Stimulated activated CD4-positive, alpha-beta T cell treated with anti-CD3 and anti-CD28 coated beads, Interleukin-4, amount 100 ng/mL, for 48 hours (primary cell): Measurements from ENCODE around the gene ANKRD33B.

Experiments used
- DNase-seq, 2 donors: peaks; one replicate each; pipeline ENCODE4 v3.0.0-alpha.2; 2020; ENCODE audit warnings: low read depth in 2 of 2

The ANKRD33B gene

DNA sequence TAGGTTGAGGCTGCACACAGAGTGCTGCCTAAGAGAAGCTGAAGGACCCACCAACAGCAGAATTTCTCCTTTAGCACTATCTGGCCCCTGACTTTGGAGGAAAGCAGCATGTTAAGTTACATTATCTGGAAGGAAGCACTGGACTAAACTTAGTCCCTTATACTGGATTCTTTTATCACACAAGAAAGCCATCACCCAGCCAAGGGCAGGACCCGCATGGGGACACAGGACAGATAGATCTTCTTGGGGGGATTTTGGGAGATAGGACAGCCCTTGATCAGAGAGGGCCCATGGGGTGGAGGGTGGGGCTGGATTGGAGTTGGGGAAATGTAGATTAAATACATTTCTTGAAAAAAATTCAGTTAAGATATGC, 14.4 kb downstream of the ANKRD33B start:
- no peak for DNase-seq

DNA sequence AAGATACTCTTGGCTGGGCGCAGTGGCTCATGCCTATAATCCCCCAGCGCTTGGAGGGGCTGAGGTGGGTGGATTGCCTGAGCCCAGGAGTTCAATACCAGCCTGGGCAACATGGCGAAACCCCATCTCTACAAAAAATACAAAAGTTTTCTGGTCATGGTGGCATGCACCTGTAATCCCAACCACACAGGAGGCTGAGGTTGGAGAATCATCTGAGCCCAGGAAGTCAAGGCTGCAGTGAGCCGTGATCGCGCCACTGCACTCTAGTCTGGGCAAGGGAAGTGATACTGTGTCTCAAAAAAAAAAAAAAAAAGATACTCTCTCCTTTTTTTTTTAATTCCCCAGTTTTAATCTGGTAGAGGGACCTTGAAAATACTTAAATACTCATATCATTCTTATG, 15.0 kb downstream of the ANKRD33B start:
- DNase-seq: no peak

GRCh38 chr5:10579536-10580521, 16.0 kb downstream of the ANKRD33B start:
- DNase-seq: no peak

GRCh38 chr5:10580531-10581423, 16.9 kb downstream of the ANKRD33B start:
- DNase-seq: no peak

DNA sequence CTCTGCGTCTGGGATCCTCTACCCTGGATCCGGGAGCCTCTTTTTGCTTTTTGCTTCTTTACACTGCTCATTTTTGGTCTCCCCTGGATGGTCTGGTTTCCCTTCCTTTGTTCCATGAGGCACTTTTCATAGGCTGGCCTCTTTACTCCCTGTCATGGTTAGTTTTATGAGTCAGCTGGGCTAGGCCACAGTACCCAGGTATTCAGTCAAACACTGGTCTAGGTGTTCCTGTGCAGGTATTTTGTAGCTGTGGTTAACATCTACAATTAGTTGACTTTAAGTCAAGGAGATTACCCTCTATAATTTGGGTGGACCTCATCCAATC, 17.5 kb downstream of the ANKRD33B start:
- no peak for DNase-seq

DNA sequence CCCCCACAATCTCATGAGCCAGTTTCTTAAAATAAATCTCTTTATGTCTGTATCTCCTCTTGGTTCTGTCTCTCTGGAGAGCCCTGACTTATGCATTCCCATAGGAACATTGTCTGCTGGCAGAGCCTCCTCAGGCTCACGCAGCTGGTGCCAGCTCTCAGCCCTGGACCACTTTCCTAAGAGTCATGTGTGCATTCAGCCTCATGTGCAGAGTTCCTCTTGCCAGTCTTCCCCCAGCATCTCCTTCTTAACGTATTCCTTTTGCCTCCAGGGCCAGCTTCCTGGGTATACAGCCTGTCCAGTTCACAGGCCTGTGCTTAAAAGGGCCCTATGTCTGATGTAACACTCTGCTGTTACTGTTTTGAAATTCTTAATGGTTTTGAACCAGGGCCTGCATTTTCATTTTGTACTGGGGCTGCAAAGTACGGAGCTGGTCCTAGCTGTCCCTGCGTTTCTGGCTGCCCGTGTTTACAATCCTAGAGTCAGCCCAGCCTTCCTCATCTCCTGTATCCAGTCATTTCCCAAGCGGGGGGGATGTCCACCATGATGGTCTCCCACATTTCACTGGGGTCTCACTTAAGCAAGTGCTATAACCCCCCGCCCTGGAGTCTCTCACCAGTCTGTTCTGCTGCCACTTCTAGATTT, 18.1 kb downstream of the ANKRD33B start:
- DNase-seq: no peak

- DNase-seq: no peak
These were observed 18.6 kb downstream of the ANKRD33B start for GRCh38 chr5:10582512-10582897.

DNA sequence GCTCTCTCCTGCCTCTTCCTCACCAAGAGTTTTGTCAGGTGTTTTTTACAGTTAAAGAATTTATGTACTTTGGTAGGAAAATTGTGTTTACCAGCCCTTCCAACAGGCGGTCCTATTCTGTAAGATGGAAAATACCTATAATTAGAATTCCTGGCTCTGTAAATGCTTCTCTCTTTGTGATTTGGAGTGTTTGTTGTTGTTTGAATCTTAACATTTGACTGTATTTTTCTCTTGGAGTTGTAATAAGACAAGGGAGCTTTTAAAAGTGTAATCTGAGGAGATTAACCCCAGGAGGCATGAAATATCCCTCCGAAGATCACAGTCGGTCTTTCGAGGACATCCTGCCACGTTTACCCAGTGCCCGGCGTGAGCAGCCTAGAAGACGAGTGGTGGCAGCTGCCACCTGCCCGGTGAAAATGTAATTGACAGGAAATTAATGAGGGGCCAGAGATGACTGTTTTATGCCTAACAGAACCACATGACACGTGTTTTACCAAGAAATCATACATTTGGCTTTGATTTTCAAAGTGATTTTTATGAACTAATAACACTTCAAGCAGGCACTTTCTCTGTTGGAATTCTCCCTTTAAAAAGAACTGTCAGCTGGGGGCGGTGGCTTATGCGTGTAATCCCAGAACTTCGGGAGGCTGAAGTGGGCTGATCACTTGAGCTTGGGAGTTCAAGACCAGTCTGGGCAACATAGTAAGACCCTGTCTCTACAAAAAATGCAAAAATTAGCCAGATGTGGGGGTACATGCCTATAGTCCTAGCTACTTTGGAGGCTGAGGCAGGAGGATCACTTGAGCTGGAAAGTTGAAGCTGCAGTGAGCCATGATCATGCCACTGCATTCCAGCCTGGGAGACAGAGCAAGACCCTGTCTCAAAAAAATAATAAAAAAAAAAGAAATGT, 20.0 kb downstream of the ANKRD33B start:
- no peak for DNase-seq

GRCh38 chr5:10584714-10585517, 21.0 kb downstream of the ANKRD33B start:
- no peak for DNase-seq

DNA sequence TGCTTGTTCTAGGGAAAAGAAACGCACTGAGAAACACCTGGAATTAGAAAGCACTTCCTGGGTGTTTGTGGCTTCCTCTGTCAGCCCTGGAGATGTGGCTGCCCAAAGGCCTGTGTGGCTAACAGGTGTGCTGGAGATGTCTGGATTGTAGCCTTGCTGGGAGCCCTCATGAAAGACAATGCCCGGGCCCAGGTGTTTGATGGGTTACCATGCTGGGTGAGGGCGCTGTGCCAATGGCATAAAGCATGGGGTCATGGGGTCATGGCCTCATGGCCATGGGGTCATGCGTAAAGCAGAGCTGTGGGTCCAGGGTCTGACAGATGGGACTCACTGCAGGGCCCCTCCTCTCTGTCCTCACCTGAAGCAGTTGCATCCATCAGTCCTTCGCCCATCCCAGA, 21.6 kb downstream of the ANKRD33B start:
- DNase-seq: no peak

- DNase-seq: no peak
These were observed 22.1 kb downstream of the ANKRD33B start for GRCh38 chr5:10586008-10586407.

DNA sequence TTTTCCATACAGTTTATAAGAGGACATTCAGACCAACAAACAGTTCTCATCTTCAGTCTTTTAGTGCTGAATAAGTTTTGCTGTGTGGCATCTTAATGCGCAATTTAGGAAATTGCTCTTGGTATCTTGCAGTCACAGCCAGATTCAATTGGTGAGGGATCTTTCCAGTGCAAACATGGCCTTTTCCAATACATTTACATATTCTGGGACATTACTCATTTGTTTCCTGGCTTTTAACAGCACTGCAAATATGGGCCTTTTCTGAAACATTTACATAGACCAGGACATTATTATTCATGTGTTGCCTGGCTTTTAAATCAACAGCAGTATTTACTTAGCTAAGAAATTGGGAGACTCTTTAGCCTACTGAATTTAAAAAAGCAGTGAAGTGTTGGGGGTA, 22.7 kb downstream of the ANKRD33B start:
- no peak for DNase-seq

DNA sequence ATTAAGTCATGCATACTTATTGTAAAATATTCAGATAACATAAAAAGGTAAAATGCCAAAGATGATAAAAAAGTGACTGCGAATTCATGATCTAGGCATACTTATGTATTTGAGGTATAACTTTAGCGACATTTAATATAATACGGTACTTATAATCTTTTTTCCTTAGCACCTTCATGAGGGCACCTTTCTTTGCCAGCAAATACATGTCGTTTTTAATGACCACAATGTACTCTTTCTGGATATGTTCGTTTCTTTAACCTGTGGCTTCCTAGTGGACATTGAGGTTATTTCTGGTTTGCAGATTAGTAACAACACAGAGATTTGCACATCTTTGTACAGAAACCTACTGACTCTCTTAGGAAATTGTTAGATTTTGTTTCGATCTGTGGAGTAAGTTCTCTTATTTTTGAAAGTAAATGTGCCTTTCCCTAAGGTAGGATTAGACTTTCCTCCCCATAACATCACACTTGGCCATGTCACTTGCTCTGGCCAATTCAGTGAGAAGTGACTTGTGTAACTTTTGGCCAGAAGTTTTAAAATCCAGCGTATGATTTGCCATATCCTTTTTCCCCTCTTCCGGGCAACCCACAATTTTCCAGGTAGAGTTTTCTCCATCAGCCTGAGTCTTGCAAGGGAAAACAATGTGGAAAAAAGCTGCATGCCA, 24.4 kb downstream of the ANKRD33B start:
- no peak for DNase-seq

GRCh38 chr5:10588779-10589447, 25.0 kb downstream of the ANKRD33B start:
- no peak for DNase-seq

DNA sequence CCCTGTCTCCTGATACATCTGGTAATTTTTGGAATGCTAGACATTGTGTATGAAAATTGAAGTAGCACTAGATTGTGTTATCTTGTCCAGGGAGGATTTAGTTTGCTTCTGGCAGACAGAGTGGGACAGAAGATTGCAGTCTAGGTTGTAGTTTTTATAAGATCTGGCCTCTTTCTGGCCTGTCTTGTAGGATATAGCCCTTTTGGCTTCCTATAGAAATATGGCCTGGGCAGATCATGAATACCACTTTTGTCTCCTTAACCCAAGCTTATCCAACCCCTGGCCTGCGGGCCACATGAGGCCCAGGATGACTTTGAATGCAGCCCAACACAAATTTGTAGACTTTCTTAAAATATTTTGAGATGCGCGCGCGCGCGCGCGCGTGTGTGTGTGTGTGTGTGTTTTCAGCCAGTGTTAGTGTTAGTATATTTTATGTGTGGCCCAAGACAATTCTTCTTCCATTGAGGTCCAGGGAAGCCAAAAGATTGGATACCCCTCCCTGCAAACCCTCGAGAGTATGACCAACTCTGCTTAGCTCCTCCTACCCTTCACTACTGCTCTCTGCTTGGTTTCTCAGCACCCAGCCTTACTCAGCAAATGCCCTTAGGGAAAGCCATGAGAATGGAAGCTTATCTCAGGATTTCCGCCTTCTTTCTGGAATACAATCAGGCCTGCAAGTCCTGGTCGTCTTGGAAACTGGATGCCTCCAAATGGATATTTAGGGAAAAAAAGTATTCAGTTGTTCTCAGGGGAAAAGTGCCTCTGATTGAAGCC, 26.5 kb downstream of the ANKRD33B start:
- no peak for DNase-seq

DNA sequence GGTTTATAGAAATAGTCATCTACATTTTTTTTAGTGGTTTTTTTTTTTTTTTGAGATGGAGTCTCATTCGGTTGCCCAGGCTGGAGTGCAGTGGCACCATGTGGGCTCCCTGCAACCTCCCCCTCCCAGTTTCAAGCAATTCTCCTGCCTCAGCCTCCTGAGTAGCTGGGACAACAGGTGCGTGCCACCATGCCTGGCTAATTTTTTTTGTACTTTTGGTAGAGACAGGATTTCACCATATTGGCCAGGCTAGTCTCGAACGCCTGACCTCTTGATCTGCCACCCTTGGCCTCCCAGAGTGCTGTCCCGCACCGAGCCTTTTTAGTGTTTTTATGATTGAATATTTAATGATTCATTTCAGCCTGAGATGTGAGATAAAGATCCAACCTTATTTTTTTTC, 27.3 kb downstream of the ANKRD33B start:
- no peak for DNase-seq

- DNase-seq: no peak
These were observed 28.1 kb downstream of the ANKRD33B start for GRCh38 chr5:10591966-10592365.

- DNase-seq: no peak
These were observed 28.7 kb downstream of the ANKRD33B start for GRCh38 chr5:10592601-10593000.
